HG03064 (cell line): ENCODE data around the gene PDE11A.

ENCODE experiments used
- ATAC-seq: cut with Tn5 transposase; IDR thresholded peaks from one replicate; pipeline ENCODE4 v1.9.1; 2021; ENCODE audit warnings: low read depth; ENCODE audit not compliant: unreplicated experiment

PDE11A gene

GRCh38 chr2:177783091-177783490 is 289.5 kb downstream of the PDE11A start:
- ATAC-seq: no peak

- ATAC-seq: no peak
Measured at GRCh38 chr2:177782613-177783012, 290.0 kb downstream of the PDE11A start.

GRCh38 chr2:177778472-177778871 is 294.1 kb downstream of the PDE11A start:
- ATAC-seq: no peak

- ATAC-seq: no peak
Measured at GRCh38 chr2:177772529-177772928, 300.0 kb downstream of the PDE11A start.

GRCh38 chr2:177771191-177771590 is 301.4 kb downstream of the PDE11A start:
- ATAC-seq: no peak

GRCh38 chr2:177767768-177768167 is 304.8 kb downstream of the PDE11A start:
- ATAC-seq: no peak

GRCh38 chr2:177765698-177766097 is 306.9 kb downstream of the PDE11A start:
- no peak for ATAC-seq

- ATAC-seq: peak; percentile 95
Measured at GRCh38 chr2:177763531-177764265, 308.9 kb downstream of the PDE11A start.

GRCh38 chr2:177759443-177759842 is 313.1 kb downstream of the PDE11A start:
- ATAC-seq: no peak

GRCh38 chr2:177758591-177759371 is 313.8 kb downstream of the PDE11A start:
- ATAC-seq: no peak

GRCh38 chr2:177756336-177756735 is 316.2 kb downstream of the PDE11A start:
- no peak for ATAC-seq

GRCh38 chr2:177754492-177754873 is 318.1 kb downstream of the PDE11A start:
- ATAC-seq: no peak

GRCh38 chr2:177753682-177754491 is 318.7 kb downstream of the PDE11A start:
- no peak for ATAC-seq

- no peak for ATAC-seq
Measured at GRCh38 chr2:177748360-177748759, 324.2 kb downstream of the PDE11A start.

- ATAC-seq: no peak
Measured at GRCh38 chr2:177747384-177747783, 325.2 kb downstream of the PDE11A start.

- ATAC-seq: no peak
Measured at GRCh38 chr2:177746358-177746757, 326.2 kb downstream of the PDE11A start.

- no peak for ATAC-seq
Measured at GRCh38 chr2:177745531-177745930, 327.0 kb downstream of the PDE11A start.

- no peak for ATAC-seq
Measured at GRCh38 chr2:177742851-177743250, 329.7 kb downstream of the PDE11A start.

- ATAC-seq: no peak
Measured at GRCh38 chr2:177741866-177742265, 330.7 kb downstream of the PDE11A start.

- no peak for ATAC-seq
Measured at GRCh38 chr2:177740700-177741099, 331.9 kb downstream of the PDE11A start.
